AG09319 (cell line): ENCODE data around the gene MLN.

Experiments used
- DNase-seq: peaks from one replicate; pipeline ENCODE4 v3.0.0-alpha.2; 2010; ENCODE audit warnings: low read depth; ENCODE audit errors: extremely low read depth
- TF ChIP-seq, protein P1 (sequence below): IDR thresholded peaks from 2 replicates; pipeline ENCODE4 v1.5.1; 2011; ENCODE audit warnings: low read depth, mild to moderate bottlenecking, inconsistent platforms, low read length, moderate library complexity

MLN gene

DNA sequence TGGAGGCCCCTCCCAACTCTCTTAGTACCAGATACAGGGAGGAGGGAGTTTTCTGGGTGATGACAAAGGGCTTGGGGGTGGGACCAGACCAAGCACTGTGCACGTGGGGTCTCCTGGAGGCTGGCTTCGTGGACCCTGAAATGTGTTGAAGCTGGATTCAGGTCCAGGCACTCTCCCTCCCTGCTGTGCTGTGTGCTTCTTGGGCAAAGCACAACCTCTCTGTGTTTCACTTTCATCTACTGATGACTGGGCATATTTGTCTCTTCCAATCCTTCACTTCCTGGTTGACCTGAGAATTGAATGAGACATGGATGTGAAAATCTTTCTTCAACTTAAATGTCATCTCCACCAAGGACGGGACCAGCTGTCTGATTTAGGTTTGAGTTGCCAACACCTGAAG is 14.5 kb upstream of the MLN start:
- DNase-seq, result no peak
- TF ChIP-seq, protein P1, sequence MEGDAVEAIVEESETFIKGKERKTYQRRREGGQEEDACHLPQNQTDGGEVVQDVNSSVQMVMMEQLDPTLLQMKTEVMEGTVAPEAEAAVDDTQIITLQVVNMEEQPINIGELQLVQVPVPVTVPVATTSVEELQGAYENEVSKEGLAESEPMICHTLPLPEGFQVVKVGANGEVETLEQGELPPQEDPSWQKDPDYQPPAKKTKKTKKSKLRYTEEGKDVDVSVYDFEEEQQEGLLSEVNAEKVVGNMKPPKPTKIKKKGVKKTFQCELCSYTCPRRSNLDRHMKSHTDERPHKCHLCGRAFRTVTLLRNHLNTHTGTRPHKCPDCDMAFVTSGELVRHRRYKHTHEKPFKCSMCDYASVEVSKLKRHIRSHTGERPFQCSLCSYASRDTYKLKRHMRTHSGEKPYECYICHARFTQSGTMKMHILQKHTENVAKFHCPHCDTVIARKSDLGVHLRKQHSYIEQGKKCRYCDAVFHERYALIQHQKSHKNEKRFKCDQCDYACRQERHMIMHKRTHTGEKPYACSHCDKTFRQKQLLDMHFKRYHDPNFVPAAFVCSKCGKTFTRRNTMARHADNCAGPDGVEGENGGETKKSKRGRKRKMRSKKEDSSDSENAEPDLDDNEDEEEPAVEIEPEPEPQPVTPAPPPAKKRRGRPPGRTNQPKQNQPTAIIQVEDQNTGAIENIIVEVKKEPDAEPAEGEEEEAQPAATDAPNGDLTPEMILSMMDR, result no peak

GRCh38 chr6:33817489-33817888 is 13.7 kb upstream of the MLN start:
- DNase-seq, result no peak
- TF ChIP-seq, protein P1, result no peak

DNA sequence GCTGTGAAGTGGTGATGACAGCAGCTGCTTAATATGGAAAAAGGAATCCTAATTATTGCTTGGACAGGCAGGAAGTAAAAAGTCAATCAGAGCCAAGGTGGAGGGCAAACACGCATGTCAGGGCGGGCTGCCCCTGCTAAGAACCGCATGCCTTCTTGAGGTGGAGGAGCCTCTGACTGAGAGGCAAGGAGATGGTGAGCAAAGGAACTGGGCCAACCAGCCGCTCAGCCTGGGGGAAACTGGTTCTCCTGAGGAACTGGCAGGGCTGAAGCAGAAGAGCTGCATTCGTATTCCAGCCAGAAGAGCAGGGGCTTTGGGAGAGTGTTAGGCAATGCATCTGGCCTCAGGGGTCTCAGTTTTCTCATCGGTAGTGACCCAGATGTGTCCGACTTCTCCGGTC is 13.1 kb upstream of the MLN start:
- TF ChIP-seq, protein P1, result no peak
- no peak for DNase-seq

DNA sequence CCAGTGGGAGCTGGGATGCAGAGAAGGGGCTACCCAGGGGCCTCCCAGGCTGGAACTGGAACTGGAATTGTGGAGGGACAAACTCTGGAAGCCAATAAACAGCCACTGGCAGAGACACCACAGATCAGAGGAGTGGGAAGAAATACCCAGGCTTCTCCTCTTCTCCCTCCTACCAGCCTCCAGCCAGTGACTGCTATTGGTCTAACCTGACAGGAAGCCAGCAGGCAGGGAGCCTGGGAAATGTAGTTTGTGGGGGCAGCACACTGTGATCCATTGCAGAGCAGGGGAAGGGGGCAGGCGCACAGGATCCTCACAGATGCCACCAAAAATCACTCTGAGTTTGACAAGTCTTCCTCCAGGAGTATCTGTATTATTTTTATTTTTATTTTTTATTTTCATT is 12.1 kb upstream of the MLN start:
- no peak for DNase-seq
- TF ChIP-seq, protein P1, result no peak

DNA sequence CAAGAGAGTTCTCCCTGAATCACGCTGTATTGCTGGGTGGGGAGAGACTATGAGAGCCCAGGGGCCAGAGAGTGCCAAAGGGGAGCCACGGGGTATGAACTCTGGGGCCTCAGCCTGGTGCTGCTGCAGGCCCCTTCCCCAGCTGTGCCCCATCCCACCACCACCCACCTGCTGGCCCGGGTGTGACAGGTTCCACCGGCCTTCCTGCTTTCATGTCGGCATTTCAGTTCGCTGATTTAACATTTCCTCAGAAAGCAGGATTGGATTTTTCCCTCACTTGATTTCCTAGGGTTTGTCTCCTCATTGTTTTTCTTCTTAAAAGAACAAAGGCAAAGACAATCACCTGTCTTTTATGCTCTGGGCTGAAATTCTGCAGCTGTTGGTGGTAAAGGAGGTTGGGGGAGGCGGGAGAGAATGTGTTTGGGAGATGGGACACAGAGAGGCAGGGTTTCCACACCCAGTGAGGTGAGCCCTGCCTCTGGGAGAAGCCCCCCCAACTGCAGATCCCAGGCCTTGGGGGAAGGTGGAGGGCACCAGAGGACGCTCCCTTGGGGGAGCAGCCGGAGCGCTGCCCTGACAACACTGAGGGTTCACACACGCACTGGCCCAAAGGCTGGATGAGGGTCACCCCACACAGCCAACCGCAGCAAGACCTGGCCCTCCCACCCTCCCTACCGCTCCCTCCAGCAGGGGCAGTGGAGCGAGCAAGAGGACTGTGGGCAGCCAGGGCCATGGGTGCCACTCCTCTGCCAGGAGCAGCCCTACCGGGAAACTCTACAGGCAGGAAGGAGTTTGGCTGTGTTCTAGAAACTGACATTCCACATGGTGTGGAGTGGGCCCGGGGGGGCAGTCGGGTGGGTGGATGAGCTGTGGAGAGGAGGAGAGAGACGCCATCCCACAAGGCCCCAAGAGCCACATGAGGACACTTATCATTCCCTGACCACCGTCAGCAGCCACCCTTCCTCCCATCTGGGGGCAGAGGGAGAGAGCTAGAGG is 10.5 kb upstream of the MLN start:
- DNase-seq, result no peak
- TF ChIP-seq, protein P1, result no peak

DNA sequence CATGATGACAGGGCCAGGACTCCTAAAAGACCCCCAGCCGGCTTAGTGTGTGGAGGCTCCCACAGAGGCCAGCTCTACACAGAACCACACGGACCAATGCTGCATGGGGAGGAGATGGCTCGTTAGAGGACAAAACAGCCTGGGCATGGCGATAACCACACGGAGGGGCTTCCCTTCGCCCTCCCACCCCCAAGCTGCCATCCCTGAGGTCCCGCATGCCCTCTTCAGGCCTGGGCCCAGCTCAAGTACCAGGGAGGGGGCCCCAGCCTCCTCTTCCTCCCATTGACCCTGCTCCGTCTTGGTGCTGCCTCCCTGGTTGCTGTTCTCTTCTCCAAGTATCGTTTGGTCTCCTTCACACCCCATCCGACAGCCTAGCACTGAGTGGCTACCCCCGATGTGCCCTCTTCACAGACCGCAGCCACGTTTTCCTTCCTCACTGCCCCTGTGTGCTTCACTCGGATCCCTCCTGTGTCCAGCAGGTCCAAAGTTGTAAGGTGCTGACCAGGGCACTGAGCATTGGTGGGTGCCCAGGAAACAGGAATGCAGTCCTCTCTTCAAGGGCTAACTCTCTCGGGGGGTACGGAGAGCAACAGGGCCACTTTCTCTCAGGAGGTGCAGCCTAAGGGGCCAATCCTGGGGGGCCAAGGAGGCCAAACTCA is 9.6 kb upstream of the MLN start:
- no peak for DNase-seq
- TF ChIP-seq, protein P1, result no peak

- DNase-seq, result no peak
- TF ChIP-seq, protein P1, result peak; percentile 30
Observed at GRCh38 chr6:33812669-33813068, 8.9 kb upstream of the MLN start.
